Measurements from ENCODE around the gene EXOC2.

DNA sequence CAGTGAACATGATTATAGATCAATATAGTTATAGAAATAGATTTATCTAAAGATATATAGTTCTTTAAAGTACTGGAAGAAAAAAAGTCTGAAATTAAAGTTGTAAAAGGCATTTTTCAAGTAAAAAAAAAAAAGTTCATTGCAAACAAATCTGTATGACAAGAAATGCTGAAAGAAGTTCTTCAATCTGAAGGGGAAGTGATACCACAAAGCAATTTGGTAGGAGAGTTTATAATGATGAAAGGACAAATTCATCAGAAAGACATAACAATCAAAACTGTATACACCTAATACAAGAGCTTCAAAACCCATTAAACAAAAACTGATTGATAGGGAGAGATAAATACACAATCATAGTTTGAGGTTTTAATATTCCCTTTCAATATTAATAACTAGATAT, 50.1 kb downstream of the EXOC2 start:
- TF ChIP-seq, protein P1, sequence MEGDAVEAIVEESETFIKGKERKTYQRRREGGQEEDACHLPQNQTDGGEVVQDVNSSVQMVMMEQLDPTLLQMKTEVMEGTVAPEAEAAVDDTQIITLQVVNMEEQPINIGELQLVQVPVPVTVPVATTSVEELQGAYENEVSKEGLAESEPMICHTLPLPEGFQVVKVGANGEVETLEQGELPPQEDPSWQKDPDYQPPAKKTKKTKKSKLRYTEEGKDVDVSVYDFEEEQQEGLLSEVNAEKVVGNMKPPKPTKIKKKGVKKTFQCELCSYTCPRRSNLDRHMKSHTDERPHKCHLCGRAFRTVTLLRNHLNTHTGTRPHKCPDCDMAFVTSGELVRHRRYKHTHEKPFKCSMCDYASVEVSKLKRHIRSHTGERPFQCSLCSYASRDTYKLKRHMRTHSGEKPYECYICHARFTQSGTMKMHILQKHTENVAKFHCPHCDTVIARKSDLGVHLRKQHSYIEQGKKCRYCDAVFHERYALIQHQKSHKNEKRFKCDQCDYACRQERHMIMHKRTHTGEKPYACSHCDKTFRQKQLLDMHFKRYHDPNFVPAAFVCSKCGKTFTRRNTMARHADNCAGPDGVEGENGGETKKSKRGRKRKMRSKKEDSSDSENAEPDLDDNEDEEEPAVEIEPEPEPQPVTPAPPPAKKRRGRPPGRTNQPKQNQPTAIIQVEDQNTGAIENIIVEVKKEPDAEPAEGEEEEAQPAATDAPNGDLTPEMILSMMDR (IDR thresholded peaks at IDR 0.05; ENCODE audit: insufficient read depth, low read depth, low read length) = no peak
- TF ChIP-seq EZH2 (IDR thresholded peaks at IDR 0.05; ENCODE audit: insufficient read depth, low read length) = no peak
